ENCODE results near the gene BLOC1S2.

The BLOC1S2 gene

GRCh38 chr10:100327718-100328009, 41.2 kb upstream of the BLOC1S2 start:
- DNase-seq (ENCODE audit: low read depth), result no peak
- no peak for TF ChIP-seq CTCF (IDR thresholded peaks at IDR 0.05; ENCODE audit: low read length, missing control alignments)
- no peak overlapping the region for H3K4me3 ChIP-seq (replicated peaks; ENCODE audit: low read depth, low read length)

- TF ChIP-seq CTCF (IDR thresholded peaks at IDR 0.05; ENCODE audit: low read length, missing control alignments), result no peak
- DNase-seq (ENCODE audit: low read depth), result no peak
- no peak overlapping the region for H3K4me3 ChIP-seq (replicated peaks; ENCODE audit: low read depth, low read length)
Observed at GRCh38 chr10:100327007-100327717, 40.7 kb upstream of the BLOC1S2 start.

GRCh38 chr10:100325158-100325557, 38.7 kb upstream of the BLOC1S2 start:
- no peak overlapping the region for H3K4me3 ChIP-seq (replicated peaks; ENCODE audit: low read depth, low read length)
- TF ChIP-seq CTCF (IDR thresholded peaks at IDR 0.05; ENCODE audit: low read length, missing control alignments), result no peak
- DNase-seq (ENCODE audit: low read depth), result no peak

- no peak for TF ChIP-seq CTCF (IDR thresholded peaks at IDR 0.05; ENCODE audit: low read length, missing control alignments)
- no peak for DNase-seq (ENCODE audit: low read depth)
- H3K4me3 ChIP-seq (replicated peaks; ENCODE audit: low read depth, low read length), result no peak overlapping the region
Observed at GRCh38 chr10:100319707-100320402, 33.4 kb upstream of the BLOC1S2 start.

GRCh38 chr10:100318207-100318606, 31.7 kb upstream of the BLOC1S2 start:
- H3K4me3 ChIP-seq (replicated peaks; ENCODE audit: low read depth, low read length), result no peak overlapping the region
- TF ChIP-seq CTCF (IDR thresholded peaks at IDR 0.05; ENCODE audit: low read length, missing control alignments), result no peak
- DNase-seq (ENCODE audit: low read depth), result no peak

- DNase-seq (ENCODE audit: low read depth), result no peak
- no peak for TF ChIP-seq CTCF (IDR thresholded peaks at IDR 0.05; ENCODE audit: low read length, missing control alignments)
- H3K4me3 ChIP-seq (replicated peaks; ENCODE audit: low read depth, low read length), result no peak overlapping the region
Observed at GRCh38 chr10:100315615-100316014, 29.1 kb upstream of the BLOC1S2 start.

- DNase-seq (ENCODE audit: low read depth), result no peak
- TF ChIP-seq CTCF (IDR thresholded peaks at IDR 0.05; ENCODE audit: low read length, missing control alignments), result no peak
- no peak overlapping the region for H3K4me3 ChIP-seq (replicated peaks; ENCODE audit: low read depth, low read length)
Observed at GRCh38 chr10:100311298-100311697, 24.8 kb upstream of the BLOC1S2 start.

Data from fibroblast of pulmonary artery (primary cell).